Right lobe of liver (tissue), 6 donors: ENCODE results near the gene TOE1. TPM values are rescaled to one million over a fixed set of nuclear protein-coding genes. Genes with fewer than 3 reads are reported as not detected.

Source experiments
- ATAC-seq, 4 donors: fragments of 200-7000 bp; cut with Tn5 transposase; one replicate each; pipeline ENCODE4 v1.9.1; 2020; ENCODE audit warnings: mild to moderate bottlenecking in 4 of 4, moderate library complexity in 4 of 4
- DNase-seq, 3 donors: peaks; one replicate each; pipeline ENCODE4 v3.0.0-alpha.2; 2020
- H3K27ac ChIP-seq, 3 donors: fragments of 200-600 bp; one replicate each; pipeline ENCODE4 v1.8.0; 2022
- H3K27me3 ChIP-seq, 2 donors: fragments of 200-600 bp; one replicate each; pipeline ENCODE4 v1.8.0; 2022
- H3K36me3 ChIP-seq, 4 donors: fragments of 200-600 bp; sonication (generic) in 1 of 4; one replicate each; pipeline versions ENCODE4 v1.5.1 to v1.8.0; 2017 to 2022; ENCODE audit warnings: control low read depth in 1 of 4
- H3K4me1 ChIP-seq, 4 donors: fragments of 200-600 bp; sonication (generic) in 1 of 4; one replicate each; pipeline versions ENCODE4 v1.5.1 to v1.8.0; 2017 to 2022; ENCODE audit warnings: control low read depth in 1 of 4
- H3K4me3 ChIP-seq, 3 donors: fragments of 200-600 bp; one replicate each; pipeline ENCODE4 v1.8.0; 2022
- H3K9me3 ChIP-seq, 4 donors: fragments of 200-600 bp; sonication (generic) in 1 of 4; one replicate each; pipeline versions ENCODE4 v1.5.1 to v1.8.0; 2017 to 2022; ENCODE audit warnings: control low read depth in 1 of 4
- CTCF ChIP-seq, 4 donors: fragments of 200-600 bp in 3 of 4; fragments of 450-650 bp in 1 of 4; IDR thresholded peaks; one replicate each; pipeline versions ENCODE4 v1.5.1 to v1.8.0; 2016 to 2022; ENCODE audit warnings: antibody characterized with exemption in 4 of 4, mild to moderate bottlenecking in 2 of 4
- POLR2A ChIP-seq: fragments of 450-650 bp; IDR thresholded peaks from one replicate; pipeline ENCODE4 v1.6.1; 2017; ENCODE audit warnings: antibody characterized with exemption, mild to moderate bottlenecking
- WGBS: methylation state at CpG from one replicate; pipeline ENCODE4 v1.1.6; 2018; ENCODE audit warnings: low coverage, low lambda C conversion rate; ENCODE audit not compliant: insufficient coverage; ENCODE audit errors: missing lambda C conversion rate; 5-methylcytosine and 5-hydroxymethylcytosine counted together
- intact Hi-C, 2 donors: fragments of 100-400 bp; cut with DNase I; formaldehyde crosslinking; loops; one replicate each; pipeline versions ENCODE4 v1.11.2 to v1.14.1; 2022
- total RNA-seq, 6 experiments: library from RNA; depleted of rRNA in 2 of 6; stranded (reverse); fragments of >200 nt in 2 of 6; fragmentation: NEBNext Ultra II Directional in 3 of 6; extraction: Animal tissue kit (Norgen Biotek cat#: 25700) in 3 of 6; gene quantifications; one replicate each; pipeline versions ENCODE4 v1.1.0 to v1.2.4, GENCODE V29; 2016 to 2023
- donor health status: DM: no; HTN: yes; CAD: no.
- donor health status: DM: no; HTN: no; CAD: no.
- donor health status: DM: no; HTN: no; CAD: no.
- donor health status: DM: no; HTN: yes; CAD: no.
- donor health status: DM: no; HTN: yes; CAD: no.

Gene TOE1
- total RNA-seq, 6 experiments from 2014 or later = 3.2 to 7.7 (median 4.4) TPM

- TF ChIP-seq POLR2A (no peak), CTCF (IDR thresholded peaks at IDR 0.05) (no peak)
- Histone ChIP-seq H3K4me3 (no peak overlapping the region), H3K36me3 (no peaks in the 10 kb centered on the region), H3K27me3 (no peaks in the 10 kb centered on the region), H3K9me3 (no peaks in the 10 kb centered on the region), H3K4me1 (peaks cover 0 to 7% (median 3%) of the 10 kb centered on the region in 4 donors), H3K27ac (no peak overlapping the region)
- intact Hi-C loops = no loop called here
- ATAC-seq (no peak), DNase-seq (no peak)
- WGBS = 73% methylated on average over 5 of the region's 5 CpGs
Observed at GRCh38 chr1:45328680-45329079, 11.3 kb upstream of the TOE1 start.

- ATAC-seq = no peak
- peaks cover 0 to 7% (median 3%) of the 10 kb centered on the region in 4 donors for H3K4me1 ChIP-seq
- 100% methylated on average over 2 of the region's 4 CpGs for WGBS
- DNase-seq = no peak
- no peak overlapping the region for H3K4me3 ChIP-seq
- H3K9me3 ChIP-seq = no peaks in the 10 kb centered on the region
- no peak for TF ChIP-seq POLR2A
- TF ChIP-seq CTCF (IDR thresholded peaks at IDR 0.05) = no peak
- H3K27ac ChIP-seq = no peak overlapping the region
- intact Hi-C loops = no loop called here
- H3K36me3 ChIP-seq = peaks cover 0 to 2% (median 0%) of the 10 kb centered on the region in 4 donors
- no peaks in the 10 kb centered on the region for H3K27me3 ChIP-seq
Observed at GRCh38 chr1:45329445-45329844, 10.5 kb upstream of the TOE1 start.

- Histone ChIP-seq H3K9me3 (no peaks in the 10 kb centered on the region), H3K4me1 (peaks cover 0 to 13% (median 6%) of the 10 kb centered on the region in 4 donors), H3K27me3 (no peaks in the 10 kb centered on the region), H3K27ac (no peak overlapping the region), H3K36me3 (peaks cover 0 to 2% (median 0%) of the 10 kb centered on the region in 4 donors), H3K4me3 (no peak overlapping the region)
- no peak for DNase-seq
- TF ChIP-seq POLR2A (no peak), CTCF (IDR thresholded peaks at IDR 0.05) (no peak)
- intact Hi-C loops = no loop called here
- no CpG with 5 or more reads among the region's 18 CpGs for WGBS
- ATAC-seq = no peak
Observed at GRCh38 chr1:45331436-45332345, 8.3 kb upstream of the TOE1 start.

- peaks cover 0 to 2% (median 0%) of the 10 kb centered on the region in 4 donors for H3K36me3 ChIP-seq
- H3K27me3 ChIP-seq = no peaks in the 10 kb centered on the region
- ATAC-seq (no peak), DNase-seq (no peak)
- intact Hi-C loops = no loop called here
- no CpG with 5 or more reads among the region's 10 CpGs for WGBS
- no peak overlapping the region for H3K27ac ChIP-seq
- H3K4me1 ChIP-seq = peaks cover 0 to 7% (median 3%) of the 10 kb centered on the region in 4 donors
- no peak overlapping the region for H3K4me3 ChIP-seq
- H3K9me3 ChIP-seq = no peaks in the 10 kb centered on the region
- TF ChIP-seq POLR2A (no peak), CTCF (IDR thresholded peaks at IDR 0.05) (no peak)
Observed at GRCh38 chr1:45332346-45332720, 7.6 kb upstream of the TOE1 start.
